Osteoblast (primary cell): ENCODE measurements around the gene ALDH3B2. TPM values are rescaled to one million over a fixed set of nuclear protein-coding genes. Genes with fewer than 3 reads are reported as not detected.
A peak's percentile ranks its signal among the peaks of the same experiment; 100 is the strongest.

Experiments used
- DNase-seq: peaks from one replicate; pipeline ENCODE4 v3.0.0; 2011; ENCODE audit warnings: low spot score, mixed read lengths; ENCODE audit not compliant: insufficient read length; ENCODE audit errors: missing footprints
- H2AFZ ChIP-seq: 2 replicates; pipeline ENCODE4 v1.6.0; 2011; ENCODE audit warnings: mild to moderate bottlenecking, low read length
- H3K27ac ChIP-seq: 2 replicates; pipeline ENCODE4 v1.5.1; 2011; ENCODE audit warnings: mild to moderate bottlenecking, low read depth, low read length, moderate library complexity
- H3K27me3 ChIP-seq: 2 replicates; pipeline ENCODE4 v1.6.0; 2012; ENCODE audit warnings: mild to moderate bottlenecking, control low read depth, inconsistent platforms, low read length, moderate library complexity; ENCODE audit not compliant: insufficient read depth
- H3K36me3 ChIP-seq: 2 replicates; pipeline ENCODE4 v1.5.1; 2011; ENCODE audit warnings: mild to moderate bottlenecking, low read length, control low read depth, moderate library complexity; ENCODE audit not compliant: insufficient read depth
- H3K4me1 ChIP-seq: 2 replicates; pipeline ENCODE4 v1.5.1; 2011; ENCODE audit warnings: mild to moderate bottlenecking, low read length, control low read depth, moderate library complexity; ENCODE audit not compliant: insufficient read depth
- H3K4me2 ChIP-seq: 2 replicates; pipeline ENCODE4 v1.6.0; 2011; ENCODE audit warnings: mild to moderate bottlenecking, low read length; ENCODE audit not compliant: insufficient read depth
- H3K4me3 ChIP-seq: fragments of 200-600 bp; sonication (generic); 3 replicates; pipeline ENCODE4 v1.5.1; 2012; ENCODE audit warnings: mild to moderate bottlenecking, low read length, inconsistent platforms; ENCODE audit not compliant: insufficient read depth
- H3K79me2 ChIP-seq: 2 replicates; pipeline ENCODE4 v1.6.0; 2012; ENCODE audit warnings: mild to moderate bottlenecking, low read length, control low read depth, inconsistent platforms; ENCODE audit not compliant: insufficient read depth
- H3K9me3 ChIP-seq: 2 replicates; pipeline ENCODE4 v1.5.1; 2011; ENCODE audit warnings: low read depth, low read length, control low read depth
- H4K20me1 ChIP-seq: 2 replicates; pipeline ENCODE4 v1.6.0; 2012; ENCODE audit warnings: mild to moderate bottlenecking, low read length, control low read depth; ENCODE audit not compliant: insufficient read depth
- CTCF ChIP-seq: IDR thresholded peaks from 2 replicates; pipeline ENCODE4 v1.5.1; 2011; ENCODE audit warnings: mild to moderate bottlenecking, low read depth, low read length, moderate library complexity; ENCODE audit errors: extremely low read depth
- total RNA-seq: library from RNA; depleted of rRNA; stranded (reverse); fragments of >200 nt; gene quantifications from 2 replicates; pipeline ENCODE4 v1.2.3, GENCODE V29; 2012

ALDH3B2 gene
- total RNA-seq, 1 donor: not detected

GRCh38 chr11:67664696-67665540, 9.5 kb downstream of the ALDH3B2 start:
- Histone ChIP-seq H3K27ac (no peak overlapping the region), H3K9me3 (no peaks in the 10 kb centered on the region), H3K36me3 (no peaks in the 10 kb centered on the region), H3K4me2 (no peak overlapping the region), H3K4me3 (no peak overlapping the region), H4K20me1 (no peaks in the 10 kb centered on the region), H3K27me3 (no peaks in the 10 kb centered on the region), H3K4me1 (no peaks in the 10 kb centered on the region), H2AFZ (no peak overlapping the region), H3K79me2 (no peaks in the 10 kb centered on the region)
- peak; percentile 80 for DNase-seq
- no peak for TF ChIP-seq CTCF

DNA sequence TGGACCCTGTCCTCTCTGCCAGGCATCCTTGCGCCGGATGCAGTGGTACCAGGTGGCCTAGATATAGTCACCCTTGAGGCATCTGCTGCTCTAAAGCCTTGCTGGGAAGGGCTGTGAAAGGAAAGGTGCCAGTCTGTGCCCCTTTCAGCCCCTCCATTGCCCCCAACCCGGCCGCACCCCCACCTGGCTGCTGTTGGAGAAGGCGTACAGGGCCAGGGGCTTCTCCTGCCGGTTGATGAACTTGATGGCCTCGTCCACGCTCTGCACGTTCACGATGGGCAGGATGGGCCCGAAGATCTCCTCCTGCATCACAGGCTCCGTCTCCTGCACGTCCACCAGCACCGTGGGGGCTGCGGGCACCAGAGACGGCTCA, 10.2 kb downstream of the ALDH3B2 start:
- no peak for TF ChIP-seq CTCF
- no peaks in the 10 kb centered on the region for H3K9me3 ChIP-seq
- H4K20me1 ChIP-seq: no peaks in the 10 kb centered on the region
- H3K27ac ChIP-seq: no peak overlapping the region
- no peak overlapping the region for H3K4me3 ChIP-seq
- no peaks in the 10 kb centered on the region for H3K36me3 ChIP-seq
- H3K4me2 ChIP-seq: no peak overlapping the region
- no peaks in the 10 kb centered on the region for H3K27me3 ChIP-seq
- no peaks in the 10 kb centered on the region for H3K4me1 ChIP-seq
- H2AFZ ChIP-seq: no peak overlapping the region
- H3K79me2 ChIP-seq: no peaks in the 10 kb centered on the region
- peak; percentile 52 for DNase-seq

GRCh38 chr11:67663532-67664212, 10.8 kb downstream of the ALDH3B2 start:
- Histone ChIP-seq H4K20me1 (no peaks in the 10 kb centered on the region), H3K36me3 (no peaks in the 10 kb centered on the region), H3K4me1 (no peaks in the 10 kb centered on the region), H3K4me2 (no peak overlapping the region), H3K27ac (no peak overlapping the region), H3K4me3 (no peak overlapping the region), H2AFZ (no peak overlapping the region), H3K79me2 (no peaks in the 10 kb centered on the region), H3K27me3 (no peaks in the 10 kb centered on the region), H3K9me3 (no peaks in the 10 kb centered on the region)
- DNase-seq: peak; percentile 70
- no peak for TF ChIP-seq CTCF

DNA sequence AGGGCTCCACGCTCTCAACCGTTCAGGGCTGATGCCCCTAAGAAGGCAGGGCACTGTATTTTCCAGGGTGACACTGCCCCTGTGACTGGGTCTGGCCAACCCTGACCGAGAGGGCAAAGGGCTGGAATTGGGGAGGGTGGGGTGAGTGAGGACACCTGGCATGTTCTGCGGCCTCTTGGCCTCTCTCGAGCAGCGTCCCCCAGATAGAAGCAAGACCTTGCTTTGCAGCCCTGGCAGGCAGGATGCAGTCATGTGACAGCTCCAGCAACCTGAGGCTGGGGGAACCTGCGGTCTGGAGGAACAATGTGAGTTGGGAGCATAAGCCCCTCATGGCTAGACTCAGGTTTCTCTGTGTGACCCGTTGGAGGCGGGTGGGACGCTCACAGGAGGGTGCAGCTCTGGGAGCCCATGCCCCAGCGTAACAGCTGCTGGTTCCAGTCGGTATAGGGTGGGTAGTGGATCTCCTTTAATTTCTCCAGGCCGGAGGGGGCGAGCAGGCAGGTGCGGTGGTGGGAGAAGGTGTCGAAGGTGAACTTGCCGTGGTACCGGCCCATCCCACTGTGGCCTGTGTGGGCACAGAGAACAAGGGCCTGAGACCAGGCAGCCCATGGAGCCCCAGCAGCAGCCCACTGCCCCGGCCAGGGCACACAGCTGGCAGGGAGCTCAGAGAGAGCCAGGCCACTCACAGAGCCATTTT, 11.4 kb downstream of the ALDH3B2 start:
- no peak for TF ChIP-seq CTCF
- H4K20me1 ChIP-seq: no peaks in the 10 kb centered on the region
- DNase-seq: peak; percentile 69
- H3K79me2 ChIP-seq: no peaks in the 10 kb centered on the region
- no peaks in the 10 kb centered on the region for H3K4me1 ChIP-seq
- no peak overlapping the region for H3K4me3 ChIP-seq
- H3K4me2 ChIP-seq: no peak overlapping the region
- H3K9me3 ChIP-seq: no peaks in the 10 kb centered on the region
- no peaks in the 10 kb centered on the region for H3K36me3 ChIP-seq
- no peaks in the 10 kb centered on the region for H3K27me3 ChIP-seq
- no peak overlapping the region for H2AFZ ChIP-seq
- no peak overlapping the region for H3K27ac ChIP-seq
